ENCODE data around the gene BRDT.
"Not testable (repeated sequence)": the region's sequence is repeated elsewhere in the genome, so short reads cannot be mapped to it uniquely, and the experiment has no call there.

The BRDT gene

GRCh38 chr1:91997607-91998195 is 48.5 kb downstream of the BRDT start:
- peak; percentile 12 for DNase-seq

GRCh38 chr1:92004129-92004528 is 54.9 kb downstream of the BRDT start:
- DNase-seq = no peak

GRCh38 chr1:92013923-92014322 is 64.7 kb downstream of the BRDT start:
- no peak for DNase-seq

- no peak for DNase-seq
Measured at GRCh38 chr1:92016720-92017316, 67.6 kb downstream of the BRDT start.

- no peak for DNase-seq
Measured at GRCh38 chr1:92017656-92018055, 68.5 kb downstream of the BRDT start.

GRCh38 chr1:92026042-92026441 is 76.8 kb downstream of the BRDT start:
- DNase-seq = not testable (repeated sequence)

GRCh38 chr1:92026806-92027205 is 77.6 kb downstream of the BRDT start:
- DNase-seq = no peak

GRCh38 chr1:92029241-92029922 is 80.2 kb downstream of the BRDT start:
- DNase-seq = no peak

- DNase-seq = no peak
Measured at GRCh38 chr1:92030656-92031107, 81.5 kb downstream of the BRDT start.

- DNase-seq = no peak
Measured at GRCh38 chr1:92031281-92032110, 82.3 kb downstream of the BRDT start.

GRCh38 chr1:92037400-92037799 is 88.2 kb downstream of the BRDT start:
- DNase-seq = no peak

- no peak for DNase-seq
Measured at GRCh38 chr1:92038695-92039346, 89.6 kb downstream of the BRDT start.

- no peak for DNase-seq
Measured at GRCh38 chr1:92040971-92041370, 91.8 kb downstream of the BRDT start.

- DNase-seq = no peak
Measured at GRCh38 chr1:92043621-92044020, 94.4 kb downstream of the BRDT start.

- DNase-seq = no peak
Measured at GRCh38 chr1:92045766-92046495, 96.7 kb downstream of the BRDT start.

GRCh38 chr1:92051948-92052347 is 102.7 kb downstream of the BRDT start:
- no peak for DNase-seq

All from NCI-H2029 treated with DMSO at 0.1 percent for 48 hours (cell line).